Fibroblast of villous mesenchyme (primary cell): ENCODE results near the gene GPT2. TPM values are rescaled to one million over a fixed set of nuclear protein-coding genes. Genes with fewer than 3 reads are reported as not detected.

Experiments used
- DNase-seq: peaks from one replicate; pipeline ENCODE4 v3.0.0-alpha.2; 2010; ENCODE audit warnings: low read depth
- H3K4me3 ChIP-seq: 2 replicates; pipeline ENCODE4 v1.5.1; 2011; ENCODE audit warnings: low read depth, mild to moderate bottlenecking, low read length
- total RNA-seq: library from RNA; depleted of rRNA; stranded (reverse); fragments of >200 nt; gene quantifications from 2 replicates; pipeline ENCODE4 v1.2.3, GENCODE V29; 2012
- TF ChIP-seq, protein P1 (sequence below): IDR thresholded peaks from 2 replicates; pipeline ENCODE4 v1.5.1; 2012; ENCODE audit warnings: low read depth, mild to moderate bottlenecking, low read length; ENCODE audit not compliant: insufficient read depth

Gene GPT2
- total RNA-seq, 1 donor, result 13.0 TPM

DNA sequence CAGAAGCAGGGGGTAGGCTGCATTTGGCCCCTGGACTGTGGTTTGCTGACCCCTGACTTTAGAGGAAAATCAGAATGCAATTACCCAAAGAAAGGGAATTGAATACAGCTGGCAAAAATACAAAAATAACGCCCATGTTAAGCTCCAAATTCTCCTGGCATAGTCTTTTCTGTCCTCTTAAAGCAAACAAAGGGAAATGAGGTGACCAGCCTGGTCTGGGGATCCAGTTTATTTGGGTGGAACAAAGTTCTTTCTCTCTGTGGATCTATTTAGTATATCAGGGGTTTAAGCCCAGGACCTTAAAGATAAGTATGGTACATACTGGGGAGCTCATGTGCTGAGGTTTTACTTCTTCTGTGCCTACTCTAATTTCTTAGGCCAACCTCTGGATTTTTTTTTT lies 65.8 kb downstream of the GPT2 start:
- no peak for DNase-seq
- TF ChIP-seq, protein P1, sequence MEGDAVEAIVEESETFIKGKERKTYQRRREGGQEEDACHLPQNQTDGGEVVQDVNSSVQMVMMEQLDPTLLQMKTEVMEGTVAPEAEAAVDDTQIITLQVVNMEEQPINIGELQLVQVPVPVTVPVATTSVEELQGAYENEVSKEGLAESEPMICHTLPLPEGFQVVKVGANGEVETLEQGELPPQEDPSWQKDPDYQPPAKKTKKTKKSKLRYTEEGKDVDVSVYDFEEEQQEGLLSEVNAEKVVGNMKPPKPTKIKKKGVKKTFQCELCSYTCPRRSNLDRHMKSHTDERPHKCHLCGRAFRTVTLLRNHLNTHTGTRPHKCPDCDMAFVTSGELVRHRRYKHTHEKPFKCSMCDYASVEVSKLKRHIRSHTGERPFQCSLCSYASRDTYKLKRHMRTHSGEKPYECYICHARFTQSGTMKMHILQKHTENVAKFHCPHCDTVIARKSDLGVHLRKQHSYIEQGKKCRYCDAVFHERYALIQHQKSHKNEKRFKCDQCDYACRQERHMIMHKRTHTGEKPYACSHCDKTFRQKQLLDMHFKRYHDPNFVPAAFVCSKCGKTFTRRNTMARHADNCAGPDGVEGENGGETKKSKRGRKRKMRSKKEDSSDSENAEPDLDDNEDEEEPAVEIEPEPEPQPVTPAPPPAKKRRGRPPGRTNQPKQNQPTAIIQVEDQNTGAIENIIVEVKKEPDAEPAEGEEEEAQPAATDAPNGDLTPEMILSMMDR, result no peak
- H3K4me3 ChIP-seq, result no peak overlapping the region

GRCh38 chr16:46954562-46954961 lies 70.4 kb downstream of the GPT2 start:
- no peak for DNase-seq
- TF ChIP-seq, protein P1, result no peak
- H3K4me3 ChIP-seq, result no peak overlapping the region

DNA sequence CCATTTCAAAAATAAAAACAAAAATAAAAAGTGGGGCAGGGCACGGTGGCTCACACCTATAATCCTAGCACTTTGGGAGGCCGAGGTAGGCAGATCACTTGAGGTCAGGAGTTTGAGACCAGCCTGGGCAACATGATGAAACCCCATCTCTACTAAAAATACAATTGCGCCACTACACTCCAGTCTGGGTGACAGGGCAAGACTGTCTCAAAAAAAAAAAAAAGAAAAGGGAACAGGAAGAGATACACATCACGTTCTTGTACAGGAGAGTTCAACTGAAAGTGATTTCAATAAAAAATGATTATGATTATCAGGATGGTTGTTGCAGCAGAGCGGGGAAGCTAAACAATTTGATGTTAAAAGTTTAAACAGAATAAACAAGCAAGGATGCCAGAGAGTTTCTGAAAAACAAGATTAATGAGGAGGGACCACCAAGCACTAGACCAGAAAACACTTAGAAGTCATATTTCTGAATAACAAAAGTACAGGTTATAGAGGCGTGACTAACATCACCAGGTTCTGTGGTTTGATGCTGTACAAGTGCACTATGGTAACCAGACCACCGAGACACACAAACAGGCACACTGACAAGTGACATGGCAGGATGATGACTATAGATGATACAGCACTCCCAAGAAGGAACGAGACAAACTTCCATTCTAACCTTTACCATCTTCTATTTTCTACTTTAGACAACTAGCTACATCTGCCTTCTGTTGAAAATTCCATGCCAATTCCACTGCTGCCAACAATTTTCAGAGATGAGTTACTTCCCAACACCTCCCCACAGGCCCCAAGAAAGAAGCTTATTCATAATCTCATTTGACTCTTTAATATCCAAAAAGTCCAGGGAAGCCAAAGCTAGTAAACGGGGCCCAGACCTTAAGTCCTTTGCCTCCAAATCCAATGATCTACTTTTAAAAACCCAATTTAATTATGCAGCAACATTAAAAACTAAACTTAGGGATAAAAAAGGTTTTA lies 77.5 kb downstream of the GPT2 start:
- TF ChIP-seq, protein P1, result no peak
- DNase-seq, result no peak
- H3K4me3 ChIP-seq, result no peak overlapping the region

- no peak overlapping the region for H3K4me3 ChIP-seq
- TF ChIP-seq, protein P1, result no peak
- DNase-seq, result no peak
Measured at GRCh38 chr16:46962629-46963028, 78.5 kb downstream of the GPT2 start.

- TF ChIP-seq, protein P1, result no peak
- DNase-seq, result no peak
Measured at GRCh38 chr16:46968063-46968435, 83.9 kb downstream of the GPT2 start.

GRCh38 chr16:46970089-46970488 lies 85.9 kb downstream of the GPT2 start:
- TF ChIP-seq, protein P1, result no peak
- no peak for DNase-seq
- H3K4me3 ChIP-seq, result no peak overlapping the region

More at GRCh38 chr16:46968063-46968435, 83.9 kb downstream of the GPT2 start:
- H3K4me3 ChIP-seq, result no peak overlapping the region
